Activated CD4-positive, CD25-positive, alpha-beta regulatory T cell treated with anti-CD3 and anti-CD28 coated beads, Interleukin-2, amount 50 U/mL, for 72 hours (primary cell): ENCODE measurements around the gene RCL1.
"Not testable (repeated sequence)": the region's sequence is repeated elsewhere in the genome, so short reads cannot be mapped to it uniquely, and the experiment has no call there.

Source experiments
- DNase-seq: peaks from one replicate; pipeline ENCODE4 v3.0.0; 2021

The RCL1 gene

GRCh38 chr9:4792572-4793458 lies at the start of gene RCL1:
TSS of gene RCL1 (plus strand) at chr9:4792944. CDS start at chr9:4793092, 148 bp downstream.
- DNase-seq, result peak; percentile 97

- DNase-seq, result no peak
These were observed 49.4 kb upstream of the RCL1 start for GRCh38 chr9:4743131-4743875.

- DNase-seq, result no peak
These were observed 46.3 kb upstream of the RCL1 start for GRCh38 chr9:4746278-4747030.

- no peak for DNase-seq
These were observed 44.1 kb upstream of the RCL1 start for GRCh38 chr9:4748612-4749011.

- DNase-seq, result no peak
These were observed 42.6 kb upstream of the RCL1 start for GRCh38 chr9:4750023-4750673.

- DNase-seq, result not testable (repeated sequence)
These were observed 38.2 kb upstream of the RCL1 start for GRCh38 chr9:4754530-4754929.

GRCh38 chr9:4755026-4755609 lies 37.6 kb upstream of the RCL1 start:
- DNase-seq, result no peak

GRCh38 chr9:4756420-4756819 lies 36.3 kb upstream of the RCL1 start:
- no peak for DNase-seq

GRCh38 chr9:4760122-4760521 lies 32.6 kb upstream of the RCL1 start:
- DNase-seq, result no peak

- DNase-seq, result peak; percentile 75
These were observed 30.4 kb upstream of the RCL1 start for GRCh38 chr9:4762108-4762885.

- no peak for DNase-seq
These were observed 29.7 kb upstream of the RCL1 start for GRCh38 chr9:4762886-4763541.

GRCh38 chr9:4764033-4764432 lies 28.7 kb upstream of the RCL1 start:
- no peak for DNase-seq

- DNase-seq, result no peak
These were observed 24.1 kb upstream of the RCL1 start for GRCh38 chr9:4768681-4769080.

- DNase-seq, result no peak
These were observed 23.2 kb upstream of the RCL1 start for GRCh38 chr9:4769321-4770080.

- no peak for DNase-seq
These were observed 21.0 kb upstream of the RCL1 start for GRCh38 chr9:4771788-4772187.

- DNase-seq, result no peak
These were observed 18.5 kb upstream of the RCL1 start for GRCh38 chr9:4774209-4774608.

- not testable (repeated sequence) for DNase-seq
These were observed 17.8 kb upstream of the RCL1 start for GRCh38 chr9:4774958-4775357.

- no peak for DNase-seq
These were observed 12.1 kb upstream of the RCL1 start for GRCh38 chr9:4780651-4781050.

GRCh38 chr9:4781408-4781807 lies 11.3 kb upstream of the RCL1 start:
- no peak for DNase-seq

GRCh38 chr9:4783191-4783590 lies 9.6 kb upstream of the RCL1 start:
- DNase-seq, result not testable (repeated sequence)
